Gastrocnemius medialis (tissue), 4 donors: ENCODE data around the gene OBP2A.

Source experiments
- CTCF ChIP-seq, 5 experiments: fragments of 450-650 bp in 3 of 5; fragments of 200-600 bp in 2 of 5; sonication (generic) in 2 of 5; IDR thresholded peaks in 4 of 5; conservative IDR thresholded peaks in 1 of 5; 1 replicate in 4 of 5; 2 replicates in 1 of 5; pipeline ENCODE4 v1.5.1; 2016 to 2019; ENCODE audit warnings: antibody characterized with exemption in 5 of 5, mild to moderate bottlenecking in 3 of 5, moderate library complexity in 3 of 5
- POLR2A ChIP-seq, 2 donors: fragments of 450-650 bp; IDR thresholded peaks; one replicate each; pipeline ENCODE4 v1.6.1; 2017; ENCODE audit warnings: antibody characterized with exemption in 2 of 2, mild to moderate bottlenecking in 2 of 2, moderate library complexity in 2 of 2

- no peak for TF ChIP-seq CTCF (IDR thresholded peaks at IDR 0.05 in 4 of 5, conservative IDR thresholded peaks at IDR 0.05 in 1 of 5)
- no peak for TF ChIP-seq POLR2A (IDR thresholded peaks at IDR 0.05)
These were observed 31.3 kb downstream of the OBP2A start for GRCh38 chr9:135577256-135577655.
